Measurements from ENCODE around the gene TRPM4. TPM values are rescaled to one million over a fixed set of nuclear protein-coding genes. Genes with fewer than 3 reads are reported as not detected.
"Not testable (repeated sequence)": the region's sequence is repeated elsewhere in the genome, so short reads cannot be mapped to it uniquely, and the experiment has no call there.

TRPM4 gene
- total and polyA plus RNA-seq, 2 of the 13 experiments (the other 11 are each of a cell fraction or from before 2014, with no cell fraction given), result 1.9 to 4.3 TPM

- no peak for TF ChIP-seq POGK (CRISPR knock-in tag; conservative IDR thresholded peaks at IDR 0.05)
- no peak for TF ChIP-seq MAX (IDR thresholded peaks at IDR 0.05)
These were observed 43.5 kb downstream of the TRPM4 start (continued) for GRCh38 chr19:49201042-49201441.

- ChIA-PET CTCF (ENCODE audit: low intra/inter-chr PET ratio, low total read pairs) (no interaction called here), POLR2A (no interaction called here)
- Histone ChIP-seq H3K36me3 (replicated peaks in 1 of 2; ENCODE audit: control insufficient read depth in 1 of 2, insufficient read depth in 2 of 2, low read length in 2 of 2) (no peaks in the 10 kb centered on the region), H3K9ac (ENCODE audit: insufficient read depth, low read depth, low read length) (no peak overlapping the region), H3K4me2 (ENCODE audit: low read depth, low read length) (no peak overlapping the region), H3K79me2 (ENCODE audit: insufficient read depth, low read length) (no peaks in the 10 kb centered on the region), H3K9me3 (ENCODE audit: low read length) (no peaks in the 10 kb centered on the region), H3K4me3 (replicated peaks in 1 of 3; ENCODE audit: insufficient read depth in 1 of 3, low read depth in 2 of 3, low read length in 3 of 3) (no peak overlapping the region), H3K27me3 (ENCODE audit: control insufficient read depth in 1 of 2, insufficient read depth in 2 of 2, low read length in 2 of 2) (no peaks in the 10 kb centered on the region; a peak in 1 of 5 replicates), H3K27ac (ENCODE audit: extremely low read length, insufficient read depth, low read length) (no peak overlapping the region), H3K4me1 (ENCODE audit: insufficient read depth, low read length) (peaks cover 24% of the 10 kb centered on the region), H2AFZ (ENCODE audit: low read length) (no peak overlapping the region), H4K20me1 (ENCODE audit: insufficient read depth, low read length) (no peaks in the 10 kb centered on the region)
- FAIRE-seq, result no peak
- BruUV-seq (replicated peaks), result no TSS peak
- no peak for ATAC-seq
- in situ Hi-C loops (cut with HindIII; ENCODE audit: extremely low pct_ligation_motif_present, low pct_unique_long_range_greater_than_20kb) (no loop called here), intact Hi-C loops (cut with micrococcal nuclease; ENCODE audit: unreplicated experiment) (loop anchor here (10.0 kb wide), 1 partner anchor 50 kb away; the partner anchor contains the start of genes HRC and TRPM4)
- no peak for DNase-seq (ENCODE audit: low spot score)
- TF ChIP-seq KDM6A (CRISPR knock-in tag; IDR thresholded peaks at IDR 0.05; ENCODE audit: low read depth) (no peak), ZNF296 (CRISPR knock-in tag; conservative IDR thresholded peaks at IDR 0.05) (no peak), ZNF644 (CRISPR knock-in tag; IDR thresholded peaks at IDR 0.05; ENCODE audit: low read depth) (no peak), ZNF292 (CRISPR knock-in tag; IDR thresholded peaks at IDR 0.05; ENCODE audit: borderline replicate concordance, low read depth) (no peak)
- 89% methylated on average over 7 of the region's 7 CpGs for WGBS (ENCODE audit: low lambda C conversion rate)
These were observed 47.5 kb downstream of the TRPM4 start for GRCh38 chr19:49205114-49205513.

GRCh38 chr19:49209502-49209901, 51.9 kb downstream of the TRPM4 start:
- BruUV-seq (replicated peaks); H3K36me3 ChIP-seq (replicated peaks in 1 of 2; ENCODE audit: control insufficient read depth in 1 of 2, insufficient read depth in 2 of 2, low read length in 2 of 2): not testable (repeated sequence)

More at GRCh38 chr19:49209502-49209901, 51.9 kb downstream of the TRPM4 start:
- 69% methylated on average over 4 of the region's 4 CpGs for WGBS (ENCODE audit: low lambda C conversion rate)
- FAIRE-seq; DNase-seq (ENCODE audit: low spot score); H2AFZ ChIP-seq (ENCODE audit: low read length); H3K9ac ChIP-seq (ENCODE audit: insufficient read depth, low read depth, low read length); in situ Hi-C loops (cut with HindIII; ENCODE audit: extremely low pct_ligation_motif_present, low pct_unique_long_range_greater_than_20kb); H3K4me3 ChIP-seq (replicated peaks in 1 of 3; ENCODE audit: insufficient read depth in 1 of 3, low read depth in 2 of 3, low read length in 3 of 3); ATAC-seq; H3K27ac ChIP-seq (ENCODE audit: extremely low read length, insufficient read depth, low read length); H4K20me1 ChIP-seq (ENCODE audit: insufficient read depth, low read length); H3K79me2 ChIP-seq (ENCODE audit: insufficient read depth, low read length); H3K27me3 ChIP-seq (ENCODE audit: control insufficient read depth in 1 of 2, insufficient read depth in 2 of 2, low read length in 2 of 2); CTCF ChIA-PET (ENCODE audit: low intra/inter-chr PET ratio, low total read pairs); H3K4me2 ChIP-seq (ENCODE audit: low read depth, low read length); H3K9me3 ChIP-seq (ENCODE audit: low read length): not testable (repeated sequence)
- intact Hi-C loops (cut with micrococcal nuclease; ENCODE audit: unreplicated experiment), result loop anchor here (10.0 kb wide), 1 partner anchor 55 kb away; the partner anchor contains the start of genes HRC and TRPM4
- H3K4me1 ChIP-seq (ENCODE audit: insufficient read depth, low read length), result peaks cover 17% of the 10 kb centered on the region
- POLR2A ChIA-PET, result interaction anchor here (0.7 kb wide), 1 partner anchor 230 kb away, joined by 3 read pairs; no protein-coding TSS in a partner anchor

Measured in HepG2 (cell line).